ENCODE results near the gene PINK1.

Gene PINK1

DNA sequence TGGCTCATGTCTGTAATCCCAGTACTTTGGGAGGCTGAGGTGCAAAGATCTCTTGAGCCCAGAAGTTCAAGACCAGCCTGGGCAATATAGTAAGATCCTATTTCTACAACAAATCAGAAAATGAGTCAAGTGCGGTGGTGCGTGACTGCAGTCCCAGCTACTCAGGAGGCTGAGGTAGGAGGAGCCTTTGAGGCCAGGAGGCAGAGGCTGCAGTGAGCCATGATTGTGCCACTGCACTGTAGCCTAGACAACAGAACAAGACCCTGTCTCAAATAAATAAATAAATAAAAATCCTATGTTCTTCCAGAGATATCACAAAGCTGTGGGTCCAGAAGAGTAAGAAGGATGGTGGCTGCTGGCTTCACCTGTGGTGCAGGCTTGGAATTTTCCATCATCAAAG is 22.3 kb upstream of the PINK1 start:
- no peak overlapping the region for H3K4me3 ChIP-seq (ENCODE audit: low read depth, low read length)

DNA sequence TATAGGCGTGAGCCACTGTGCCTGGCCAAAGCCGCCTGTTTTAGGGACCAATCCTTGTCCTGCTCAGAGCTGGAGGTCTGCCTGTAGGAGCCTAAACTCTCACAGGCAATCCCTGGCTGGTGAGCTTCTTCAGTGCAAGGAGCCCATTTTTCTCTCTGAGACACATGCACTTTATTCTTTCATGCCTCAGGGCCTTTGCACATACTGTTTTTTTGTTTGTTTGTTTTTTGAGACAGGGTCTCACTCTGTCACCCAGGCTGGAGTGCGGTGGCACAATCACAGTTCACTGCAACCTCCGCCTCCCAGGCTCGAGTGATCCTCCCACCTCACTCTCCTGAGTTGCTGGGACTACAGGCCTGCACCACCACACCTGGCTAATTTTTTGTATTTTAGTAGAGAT is 21.6 kb upstream of the PINK1 start:
- H3K4me3 ChIP-seq (ENCODE audit: low read depth, low read length), result no peak overlapping the region

DNA sequence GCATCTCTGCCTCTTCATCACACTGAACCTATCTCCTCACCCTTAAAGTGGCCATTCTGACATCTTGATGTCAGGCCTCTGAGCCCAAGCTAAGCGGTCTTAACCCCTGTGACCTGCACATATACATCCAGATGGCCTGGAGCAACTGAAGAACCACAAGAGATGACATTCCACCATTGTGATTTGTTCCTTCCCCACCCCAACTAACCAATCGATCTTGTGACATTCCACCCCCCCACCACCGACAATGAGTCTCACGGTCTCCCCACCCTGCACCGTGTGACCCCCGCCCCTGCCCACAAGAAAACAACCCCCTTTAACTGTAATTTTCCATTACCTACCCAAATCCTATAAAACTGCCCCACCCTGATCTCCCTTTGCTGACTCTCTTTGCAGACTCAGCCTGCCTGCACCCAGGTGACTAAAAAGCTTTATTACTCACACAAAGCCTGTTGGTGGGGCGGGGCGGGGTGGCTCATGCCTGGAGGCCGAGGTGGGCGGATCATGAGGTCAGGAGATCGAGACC is 21.0 kb upstream of the PINK1 start:
- no peak overlapping the region for H3K4me3 ChIP-seq (ENCODE audit: low read depth, low read length)

DNA sequence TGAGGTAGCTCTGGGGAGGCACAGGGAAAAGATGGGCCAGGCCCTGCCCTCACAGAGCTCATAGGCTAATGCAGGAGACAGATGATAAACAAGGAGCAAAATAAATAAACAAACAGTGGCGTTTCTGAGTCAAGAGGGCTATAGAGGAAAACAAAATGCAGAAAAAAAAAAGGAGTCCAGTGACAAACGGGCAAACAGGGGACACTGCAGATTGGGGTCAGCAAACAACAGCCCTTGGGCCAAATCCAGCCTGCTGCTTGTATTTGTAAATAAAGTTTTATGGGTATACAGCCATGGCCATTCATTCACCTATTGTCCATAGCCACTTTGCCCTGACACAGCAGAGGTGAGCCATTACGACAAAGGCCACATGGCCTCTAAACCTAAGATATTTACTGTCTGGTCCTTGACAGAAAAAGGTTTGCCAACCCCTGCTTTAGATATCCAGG is 19.1 kb upstream of the PINK1 start:
- no peak overlapping the region for H3K4me3 ChIP-seq (ENCODE audit: low read depth, low read length)

DNA sequence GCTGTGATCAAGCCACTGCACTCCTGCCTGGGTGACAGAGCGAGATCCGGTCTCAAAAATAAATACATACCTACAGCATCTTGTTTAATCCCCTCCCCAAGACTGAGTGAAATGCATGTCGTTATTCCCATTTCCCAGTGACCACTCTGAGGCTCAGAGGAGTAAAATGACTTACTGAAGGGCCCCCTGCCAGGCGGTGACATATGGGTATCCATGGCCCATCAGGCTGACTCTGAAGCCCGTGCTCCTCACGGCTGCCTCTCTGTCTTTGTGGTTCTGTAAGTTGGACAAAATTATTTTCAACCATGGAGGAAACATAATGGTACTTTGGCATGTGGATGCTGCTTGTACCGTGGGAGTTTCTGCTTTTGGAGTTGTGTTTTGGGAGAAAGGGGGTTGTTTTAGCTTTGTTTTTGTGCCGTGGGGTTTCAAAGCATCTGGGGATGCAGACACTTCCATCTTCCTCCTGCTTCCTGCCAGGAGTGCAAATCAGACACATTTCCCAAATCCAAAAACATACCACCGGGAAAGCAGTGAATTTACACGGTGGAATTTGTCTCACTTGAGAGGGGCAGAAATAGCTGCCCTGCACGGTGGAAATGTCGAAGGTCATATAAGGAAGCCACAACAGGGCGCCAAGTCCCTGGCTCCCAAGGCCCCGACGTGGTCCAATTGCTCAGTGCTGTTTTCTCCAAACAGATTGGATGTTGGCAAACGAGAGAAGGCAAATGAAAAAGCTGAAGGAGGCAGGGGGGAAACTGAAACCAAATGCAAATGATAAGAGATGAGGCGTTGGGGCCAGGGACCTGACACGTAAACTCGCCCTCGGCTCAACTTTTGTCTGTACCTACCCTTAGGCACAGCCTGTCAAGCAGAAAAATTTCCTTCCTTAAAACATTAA is 17.1 kb upstream of the PINK1 start:
- no peak overlapping the region for H3K4me3 ChIP-seq (ENCODE audit: low read depth, low read length)

DNA sequence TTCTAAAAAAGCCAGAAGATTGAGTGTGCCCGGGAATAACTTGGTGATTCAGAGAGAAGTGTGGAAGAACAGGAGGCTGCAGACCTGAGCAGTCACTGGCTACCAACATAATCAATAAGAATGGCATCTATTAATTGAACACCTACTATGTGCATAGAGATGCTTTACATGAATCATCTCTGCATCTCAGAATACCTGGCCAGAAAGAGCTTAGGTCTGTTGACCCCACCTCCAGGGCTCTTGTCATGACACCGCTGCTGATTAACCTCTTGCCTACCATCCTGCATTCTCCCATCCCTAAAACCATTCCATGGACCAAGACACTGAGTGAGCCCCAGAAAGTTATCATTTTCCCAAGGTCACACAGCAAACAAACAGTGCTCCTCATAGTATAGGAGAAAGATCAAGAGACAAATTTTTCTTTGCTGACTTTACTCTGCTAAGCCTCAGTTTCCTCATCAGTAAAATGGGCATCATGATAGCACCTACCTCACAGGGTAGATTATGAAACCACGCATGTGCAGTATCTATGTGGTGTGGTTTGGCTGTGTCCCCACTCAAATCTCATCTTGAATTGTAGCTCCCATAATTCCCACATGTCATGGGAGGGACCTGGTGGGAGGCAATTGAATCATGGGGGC is 16.3 kb upstream of the PINK1 start:
- H3K4me3 ChIP-seq (ENCODE audit: low read depth, low read length), result no peak overlapping the region

DNA sequence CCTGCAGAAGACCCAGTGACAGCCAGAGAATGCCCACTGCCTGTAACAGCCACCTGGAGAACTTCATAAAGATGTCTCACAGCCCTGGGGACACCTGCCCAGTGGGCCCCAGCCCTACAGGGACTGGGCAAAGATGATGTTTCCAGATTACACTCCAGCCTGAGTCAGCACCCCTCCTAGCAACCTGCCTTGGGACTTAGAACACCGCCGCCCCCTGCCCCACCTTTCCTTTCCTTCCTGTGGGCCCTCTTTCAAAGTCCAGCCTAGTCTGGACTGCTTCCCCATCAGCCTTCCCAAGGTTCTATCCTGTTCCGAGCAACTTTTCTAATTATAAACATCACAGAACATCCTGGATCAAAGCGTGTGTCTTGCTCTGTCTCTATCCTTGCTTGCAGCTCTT is 14.7 kb upstream of the PINK1 start:
- H3K4me3 ChIP-seq (ENCODE audit: low read depth, low read length), result no peak overlapping the region

DNA sequence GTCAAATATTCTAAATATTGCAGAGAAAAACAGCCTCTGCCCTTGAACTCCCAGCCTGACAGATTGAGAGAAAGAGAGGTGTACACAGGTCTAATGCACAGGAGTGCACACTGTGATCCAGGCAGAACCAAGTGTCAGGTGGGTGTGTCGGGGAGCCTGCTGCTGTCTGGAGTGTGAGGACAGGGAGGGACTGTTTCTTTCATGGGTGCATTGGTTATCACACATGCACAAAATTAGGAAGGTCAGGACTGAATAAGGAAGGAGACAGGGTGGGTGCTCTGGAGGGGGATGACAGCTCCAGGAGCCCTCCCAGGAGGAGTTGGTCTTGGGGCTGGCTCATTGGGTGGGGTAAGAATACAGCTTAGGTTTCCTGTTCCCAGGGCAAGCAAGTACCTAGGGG is 13.3 kb upstream of the PINK1 start:
- H3K4me3 ChIP-seq (ENCODE audit: low read depth, low read length), result no peak overlapping the region

DNA sequence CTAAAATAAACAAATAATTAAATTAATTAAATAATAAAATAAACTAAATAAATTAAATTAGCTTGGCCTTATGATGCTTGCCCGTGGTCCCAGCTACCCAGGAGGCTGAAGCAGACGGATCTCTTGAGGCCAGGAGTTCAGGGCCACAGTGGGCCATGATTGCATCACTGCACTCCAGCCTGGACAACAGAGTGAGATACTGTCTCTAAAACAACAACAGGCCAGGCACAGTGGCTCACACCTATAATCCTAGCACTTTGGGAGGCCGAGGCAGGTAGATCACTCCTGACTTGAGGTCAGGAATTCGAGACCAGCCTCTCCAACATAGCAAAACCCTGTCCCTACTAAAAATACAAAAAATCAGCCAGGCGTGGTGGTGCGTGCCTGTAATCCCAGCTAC is 12.2 kb upstream of the PINK1 start:
- H3K4me3 ChIP-seq (ENCODE audit: low read depth, low read length), result no peak overlapping the region

DNA sequence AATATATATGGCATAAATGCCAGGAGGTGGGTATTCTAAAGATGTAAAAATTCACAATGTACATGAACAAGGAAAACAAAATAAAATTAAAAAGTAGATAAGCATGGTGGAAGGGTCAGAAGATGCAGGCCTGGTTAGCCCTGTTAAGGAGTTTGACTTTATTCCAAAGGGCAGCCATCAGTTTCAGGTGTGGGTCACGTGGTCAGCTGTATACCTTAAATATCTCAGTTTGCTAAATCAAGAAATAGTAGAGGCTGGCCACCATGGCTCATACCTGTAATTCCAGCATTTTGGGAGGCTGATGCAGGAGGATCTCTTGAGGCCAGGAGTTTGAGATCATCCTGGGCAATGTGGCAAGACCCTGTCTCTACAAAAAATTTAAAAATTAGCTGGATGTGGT is 8.5 kb upstream of the PINK1 start:
- no peak overlapping the region for H3K4me3 ChIP-seq (ENCODE audit: low read depth, low read length)

DNA sequence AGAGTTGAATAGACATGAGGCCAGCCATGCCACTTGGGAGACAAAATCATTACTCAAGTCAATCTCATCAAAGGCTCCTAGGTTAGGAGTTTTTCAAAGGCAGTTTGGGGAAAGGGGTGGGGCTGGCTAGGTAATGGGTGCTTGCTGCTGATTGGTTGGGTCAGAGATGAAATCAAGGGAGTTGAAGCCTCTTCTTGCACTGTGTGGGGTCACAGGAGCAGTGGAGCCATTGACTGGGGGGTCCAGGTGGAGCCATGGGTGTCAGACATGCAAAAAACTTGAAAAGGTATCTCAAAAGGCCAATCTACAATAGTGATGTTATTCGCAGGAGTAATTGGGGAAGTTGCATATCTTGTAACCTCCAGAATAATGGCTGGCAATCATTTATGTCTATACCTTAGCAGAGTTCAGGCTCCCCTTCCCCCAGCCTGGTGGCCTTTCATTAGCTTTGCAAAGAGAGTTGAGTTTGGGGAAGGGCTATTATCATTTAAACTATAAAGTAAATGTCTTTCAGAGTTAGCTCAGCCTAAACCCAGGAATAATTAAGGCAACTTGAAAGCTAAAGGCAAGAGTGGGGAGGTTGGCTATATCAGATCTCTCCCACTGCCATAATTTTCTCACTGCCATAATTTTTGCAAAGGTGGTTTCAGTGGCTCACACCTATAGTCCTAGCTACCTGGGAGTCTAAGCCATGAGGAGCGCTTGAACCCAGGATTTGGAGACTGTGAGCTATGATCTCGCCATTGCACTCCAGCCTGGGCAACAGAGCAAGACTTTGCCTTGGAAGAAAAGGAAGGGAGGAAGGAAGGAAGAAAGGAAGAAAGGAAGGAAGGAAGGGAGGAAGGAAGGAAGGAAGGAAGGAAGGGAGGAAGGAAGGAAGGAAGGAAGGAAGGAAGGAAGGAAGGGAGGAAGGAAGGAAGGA is 7.8 kb upstream of the PINK1 start:
- no peak overlapping the region for H3K4me3 ChIP-seq (ENCODE audit: low read depth, low read length)

DNA sequence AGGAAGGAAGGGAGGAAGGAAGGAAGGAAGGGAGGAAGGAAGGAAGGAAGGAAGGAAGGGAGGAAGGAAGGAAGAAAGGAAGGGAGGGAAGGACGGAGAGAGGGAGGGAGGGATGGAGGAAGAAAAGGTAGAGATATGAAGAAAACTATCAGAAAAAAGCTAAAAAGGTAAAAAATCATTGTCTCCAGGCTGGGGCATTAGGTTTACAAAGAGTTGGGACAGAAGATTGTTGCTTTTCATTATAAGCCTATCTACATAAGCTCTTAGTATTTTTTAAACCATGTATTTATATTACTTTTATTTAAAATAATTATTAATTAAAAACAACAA is 7.2 kb upstream of the PINK1 start:
- no peak overlapping the region for H3K4me3 ChIP-seq (ENCODE audit: low read depth, low read length)

DNA sequence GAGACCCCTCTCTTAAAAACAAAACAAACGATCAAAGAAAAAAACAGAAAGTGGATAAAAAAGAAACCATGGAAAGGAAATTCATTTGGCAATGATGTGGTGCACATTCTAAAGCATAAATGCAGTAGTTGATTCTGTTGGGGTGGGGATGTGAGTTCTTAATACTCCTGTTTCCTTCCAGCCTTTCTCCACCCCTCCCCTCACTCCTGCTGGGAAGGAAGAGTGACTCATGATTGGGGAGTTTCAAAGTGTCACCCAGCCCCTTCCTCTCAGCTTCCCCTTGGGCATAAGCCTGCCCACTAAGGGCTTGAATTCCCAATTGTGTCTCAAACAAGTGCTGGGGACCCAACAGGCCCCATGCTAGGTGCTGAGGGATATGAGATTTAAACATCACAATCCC is 6.7 kb upstream of the PINK1 start:
- H3K4me3 ChIP-seq (ENCODE audit: low read depth, low read length), result no peak overlapping the region

DNA sequence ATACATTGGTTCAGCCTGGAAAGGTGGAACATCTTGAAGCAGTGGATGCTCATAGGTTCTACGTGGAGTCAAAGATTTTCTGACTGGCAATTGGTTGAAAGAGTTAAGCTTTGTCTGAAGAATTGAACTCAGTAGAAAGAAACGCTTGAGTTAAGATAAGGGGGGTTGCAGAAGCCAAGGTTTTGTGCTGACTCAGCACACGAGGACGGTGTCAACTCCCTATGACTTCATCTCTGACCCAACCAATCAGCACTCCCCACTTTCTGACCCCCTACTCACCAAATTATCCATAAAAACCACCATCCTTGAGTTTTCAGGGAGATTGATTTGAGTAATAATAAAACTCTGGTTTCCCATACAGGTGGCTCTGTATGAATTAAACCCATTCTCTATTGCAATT is 2.5 kb upstream of the PINK1 start:
- H3K4me3 ChIP-seq (ENCODE audit: low read depth, low read length), result no peak overlapping the region

DNA sequence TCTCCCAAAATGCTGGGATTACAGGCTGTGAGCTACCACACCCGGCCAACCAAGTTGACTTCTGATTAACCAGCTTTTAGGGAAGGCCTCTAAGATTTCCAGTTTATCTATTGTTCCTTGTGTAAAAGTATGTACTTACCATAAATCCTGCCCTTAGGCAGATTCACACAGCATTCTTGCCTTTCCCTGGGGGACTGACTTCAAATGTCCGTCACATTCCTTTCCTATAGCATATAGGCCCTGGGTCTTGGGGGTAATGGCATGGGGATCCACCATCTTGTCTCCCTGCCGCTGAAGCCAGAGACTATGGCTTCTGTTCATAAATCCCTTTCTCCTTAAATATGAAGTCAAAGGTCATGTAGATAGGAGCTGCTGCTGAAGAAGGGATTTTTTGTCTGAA is 872 bp upstream of the PINK1 start:
- H3K4me3 ChIP-seq (ENCODE audit: low read depth, low read length), result no peak overlapping the region

DNA sequence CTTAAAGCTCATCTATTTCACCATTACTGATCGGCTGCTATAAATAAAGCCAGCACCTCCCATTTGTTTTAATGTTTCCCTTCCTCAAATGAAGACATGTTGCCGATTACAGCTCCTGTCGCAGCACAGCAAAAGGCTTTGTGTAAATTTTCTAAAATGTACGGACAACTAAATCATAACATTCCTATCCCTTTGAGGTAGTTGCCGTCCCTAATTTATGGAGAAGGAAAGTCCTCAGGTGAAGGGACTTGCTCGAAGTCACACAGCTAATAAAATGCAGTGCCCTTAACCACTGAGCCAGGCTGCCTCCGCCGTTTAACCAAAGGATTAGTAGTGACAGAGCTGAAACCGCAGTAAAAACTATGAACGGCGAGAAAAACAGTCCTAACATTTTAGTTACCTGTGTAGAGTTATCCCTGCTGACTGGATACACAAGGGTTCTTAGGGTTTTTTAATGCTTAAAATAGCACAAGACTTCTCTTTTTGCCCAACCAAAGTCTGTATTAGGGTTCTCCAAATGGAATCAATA is 871 bp downstream of the PINK1 start:
- peak overlapping the region; percentile 66 for H3K4me3 ChIP-seq (ENCODE audit: low read depth, low read length)

DNA sequence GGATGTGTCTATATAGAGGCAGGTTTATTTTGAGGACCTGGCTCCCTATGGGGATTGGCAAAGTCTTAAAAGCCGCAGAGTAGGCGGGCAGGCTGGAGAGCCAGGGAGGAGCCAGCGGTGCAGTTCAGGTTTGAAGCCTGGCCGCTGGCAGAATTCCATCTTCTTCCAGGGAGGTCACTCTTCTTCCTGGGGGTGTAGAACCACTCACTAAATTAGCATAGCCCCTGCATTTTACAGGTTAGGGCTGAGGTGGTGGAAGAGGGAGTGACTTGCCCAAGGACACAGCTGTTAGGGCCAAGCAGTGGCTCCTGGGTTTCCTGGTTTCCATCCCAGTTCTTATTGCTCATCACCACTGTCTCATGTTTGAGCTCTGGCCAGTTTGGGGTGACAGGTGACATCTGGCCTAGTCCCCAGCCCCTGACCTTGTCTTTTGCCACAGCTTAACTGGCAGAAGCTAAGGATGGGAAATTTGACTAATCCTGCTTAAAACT is 1.4 kb downstream of the PINK1 start:
- H3K4me3 ChIP-seq (ENCODE audit: low read depth, low read length), result peak overlapping the region; percentile 66

DNA sequence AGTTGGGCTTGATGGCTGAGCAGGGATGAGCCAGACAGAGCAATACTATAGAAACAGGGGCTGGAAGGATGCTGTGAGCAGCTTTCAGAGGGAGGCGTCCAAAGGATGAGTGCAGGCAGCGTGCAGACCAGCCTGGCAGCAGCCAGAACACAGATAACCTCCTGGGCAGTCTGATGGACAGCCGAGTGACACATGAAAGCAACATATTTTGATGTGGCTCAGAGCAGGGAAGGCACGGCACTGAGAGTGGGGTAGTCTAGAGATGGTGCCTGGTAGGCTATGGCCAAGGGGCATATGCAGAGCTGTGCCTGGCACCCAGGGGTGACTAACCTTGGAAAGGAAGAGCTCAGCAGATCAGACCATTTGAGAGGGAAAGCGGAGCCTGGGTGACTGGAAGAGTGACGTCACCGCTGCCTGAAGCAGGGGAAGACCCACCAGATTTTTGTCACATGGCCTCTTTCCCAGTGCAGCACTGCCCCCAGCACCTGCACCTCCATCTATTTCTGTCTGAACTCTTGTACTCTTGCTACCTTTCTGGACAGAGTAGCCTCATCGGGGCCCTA is 3.6 kb downstream of the PINK1 start:
- no peak overlapping the region for H3K4me3 ChIP-seq (ENCODE audit: low read depth, low read length)

DNA sequence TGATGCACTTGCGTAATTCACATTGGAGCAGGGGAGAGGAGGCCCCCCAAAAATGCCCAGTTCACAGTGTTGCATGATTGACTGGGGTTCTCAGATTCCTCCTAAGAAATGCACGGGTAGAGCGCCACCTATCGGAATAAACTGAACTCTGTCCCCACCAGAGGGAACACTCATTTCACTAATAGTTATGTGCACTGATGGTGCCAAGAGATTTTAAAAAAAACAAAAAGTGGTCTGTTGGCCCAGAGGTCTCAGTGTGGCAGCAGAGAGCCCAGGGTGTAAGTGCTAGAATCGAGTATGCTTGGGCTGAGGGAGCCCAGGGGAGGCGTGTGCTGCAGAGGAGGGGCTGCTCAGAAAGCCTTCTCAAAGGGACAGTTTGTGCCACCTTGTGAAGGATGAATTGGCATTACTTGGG is 6.9 kb downstream of the PINK1 start:
- no peak overlapping the region for H3K4me3 ChIP-seq (ENCODE audit: low read depth, low read length)

DNA sequence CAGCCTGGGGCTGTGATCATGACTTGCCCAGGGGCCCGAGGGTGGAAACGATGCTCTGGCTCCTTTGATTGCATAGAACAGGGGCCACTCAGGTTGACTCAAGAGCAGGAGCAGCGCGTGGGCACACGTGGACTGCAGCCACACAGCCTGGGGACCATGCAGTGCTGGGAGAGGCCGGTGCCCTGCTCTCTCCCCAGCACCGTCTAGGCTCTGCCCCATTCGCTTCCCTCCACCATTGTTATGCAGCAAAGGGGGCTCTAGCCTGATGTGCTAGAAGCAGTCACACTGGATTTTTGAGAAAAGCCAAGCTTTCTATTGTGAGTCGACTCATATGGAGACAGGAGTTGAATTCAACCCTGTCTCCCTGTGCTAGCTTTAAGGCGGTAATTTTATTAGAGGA is 8.7 kb downstream of the PINK1 start:
- no peak overlapping the region for H3K4me3 ChIP-seq (ENCODE audit: low read depth, low read length)

DNA sequence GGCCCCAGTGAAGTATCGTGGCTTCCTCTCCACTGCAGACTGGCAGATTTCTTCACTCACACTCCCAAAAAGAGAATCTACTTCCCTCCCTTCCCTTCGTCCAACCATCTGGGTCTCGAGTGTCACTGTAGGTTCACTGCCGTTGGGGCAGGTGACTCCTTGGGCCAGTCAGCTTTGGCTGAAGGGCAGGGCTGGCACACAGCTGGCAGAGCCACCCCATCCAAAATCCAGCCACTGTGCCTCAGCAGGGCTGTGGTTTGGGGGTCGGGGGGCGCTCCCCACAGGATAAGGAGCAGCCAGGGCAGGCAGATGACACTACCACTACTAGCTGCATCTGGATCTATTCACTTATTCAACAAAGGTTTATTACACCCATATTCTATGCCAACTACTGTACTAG is 9.8 kb downstream of the PINK1 start:
- H3K4me3 ChIP-seq (ENCODE audit: low read depth, low read length), result no peak overlapping the region

Data from iPS-11a (cell line).